Endodermal cell (in vitro differentiated cells): ENCODE results near the gene COG2. TPM values are rescaled to one million over a fixed set of nuclear protein-coding genes. Genes with fewer than 3 reads are reported as not detected.

Experiments used
- DNase-seq: peaks from one replicate; pipeline ENCODE4 v3.0.0-alpha.2; 2017
- H3K27ac ChIP-seq: 2 replicates; pipeline ENCODE4 v1.5.1; 2013; ENCODE audit warnings: mild to moderate bottlenecking, low read depth, low read length, moderate library complexity
- H3K27me3 ChIP-seq: 2 replicates; pipeline ENCODE4 v1.6.1; 2013; ENCODE audit warnings: mild to moderate bottlenecking, low read length, moderate library complexity; ENCODE audit not compliant: insufficient read depth, control insufficient read depth, poor library complexity, severe bottlenecking
- H3K36me3 ChIP-seq: 2 replicates; pipeline ENCODE4 v1.7.0; 2013; ENCODE audit warnings: mild to moderate bottlenecking, low read length, moderate library complexity; ENCODE audit not compliant: control insufficient read depth, insufficient read depth
- H3K4me1 ChIP-seq: one replicate; pipeline ENCODE4 v1.7.0; 2013; ENCODE audit warnings: low read length; ENCODE audit not compliant: control insufficient read depth, insufficient read depth
- H3K4me3 ChIP-seq: 2 replicates; pipeline ENCODE4 v1.5.1; 2013; ENCODE audit warnings: mild to moderate bottlenecking, low read length, moderate library complexity
- H3K9ac ChIP-seq: 2 replicates; pipeline ENCODE4 v1.6.1; 2013; ENCODE audit warnings: mild to moderate bottlenecking, low read length, moderate library complexity; ENCODE audit not compliant: poor library complexity, severe bottlenecking; ENCODE audit errors: extremely low read depth
- H3K9me3 ChIP-seq: 2 replicates; pipeline ENCODE4 v1.6.1; 2013; ENCODE audit warnings: mild to moderate bottlenecking, low read length, moderate library complexity; ENCODE audit not compliant: control insufficient read depth
- H3K27ac Mint-ChIP-seq: 2 replicates; pipeline ENCODE4 v1.8.0; 2020; ENCODE audit warnings: mixed read lengths
- H3K27me3 Mint-ChIP-seq: 2 replicates; pipeline ENCODE4 v1.8.0; 2021; ENCODE audit warnings: mild to moderate bottlenecking, mixed read lengths; ENCODE audit not compliant: insufficient read depth
- H3K36me3 Mint-ChIP-seq: 2 replicates; pipeline ENCODE4 v1.8.0; 2020; ENCODE audit warnings: low read depth, mixed read lengths
- H3K4me1 Mint-ChIP-seq: 2 replicates; pipeline ENCODE4 v1.8.0; 2020; ENCODE audit warnings: mixed read lengths
- H3K4me3 Mint-ChIP-seq: 2 replicates; pipeline ENCODE4 v1.8.0; 2020; ENCODE audit warnings: mild to moderate bottlenecking, moderate library complexity, mixed read lengths
- H3K9me3 Mint-ChIP-seq: 2 replicates; pipeline ENCODE4 v1.8.0; 2020; ENCODE audit warnings: mild to moderate bottlenecking, mixed read lengths
- CTCF ChIP-seq: fragments of 200-600 bp; sonication (generic); conservative IDR thresholded peaks from 2 replicates; pipeline ENCODE4 v1.5.0; 2021; ENCODE audit warnings: antibody characterized with exemption, mild to moderate bottlenecking
- WGBS, 2 experiments: methylation state at CpG; one replicate each; pipeline versions ENCODE4 v1.1.5 to v1.1.7; 2013; ENCODE audit warnings: missing lambda C conversion rate in 2 of 2, mixed read lengths in 1 of 2; ENCODE audit not compliant: insufficient coverage in 1 of 2, insufficient read length in 1 of 2; 5-methylcytosine and 5-hydroxymethylcytosine counted together
- total RNA-seq, 2 donors: library from RNA; stranded (reverse); fragmentation: NEBNext Ultra II Directional in 1 of 2; extraction: Animal tissue kit (Norgen Biotek cat#: 25700) in 1 of 2; gene quantifications; 2 replicates in 1 of 2; 3 replicates in 1 of 2; pipeline ENCODE4 v1.2.1, GENCODE V29; 2021

The COG2 gene
- total RNA-seq, 2 donors from 2014 or later: 26.1 to 29.7 TPM

- Histone ChIP-seq H3K9ac (no peak overlapping the region), H3K36me3 (no peaks in the 10 kb centered on the region), H3K9me3 (peaks cover 10% of the 10 kb centered on the region), H3K27ac (no peak overlapping the region), H3K27me3 (no peaks in the 10 kb centered on the region), H3K4me3 (no peak overlapping the region), H3K4me1 (peaks cover 4% of the 10 kb centered on the region)
- peaks cover 9% of the 10 kb centered on the region for H3K4me1 Mint-ChIP-seq
- TF ChIP-seq CTCF: no peak
- 82 to 86% methylated on average over 2 to 3 of the region's 4 CpGs for WGBS, 2 experiments
- H3K4me3 Mint-ChIP-seq: no peak overlapping the region
- DNase-seq: no peak
- H3K27ac Mint-ChIP-seq: no peak overlapping the region
- peaks cover 2% of the 10 kb centered on the region for H3K27me3 Mint-ChIP-seq
- no peaks in the 10 kb centered on the region for H3K36me3 Mint-ChIP-seq
- peaks cover 2% of the 10 kb centered on the region for H3K9me3 Mint-ChIP-seq
These were observed 20.1 kb upstream of the COG2 start for GRCh38 chr1:230622151-230622550.

GRCh38 chr1:230624097-230624713 is 18.1 kb upstream of the COG2 start:
- Histone ChIP-seq H3K9me3 (peaks cover 10% of the 10 kb centered on the region), H3K27ac (no peak overlapping the region), H3K4me3 (no peak overlapping the region), H3K9ac (no peak overlapping the region), H3K4me1 (peaks cover 4% of the 10 kb centered on the region), H3K36me3 (no peaks in the 10 kb centered on the region), H3K27me3 (no peaks in the 10 kb centered on the region)
- H3K36me3 Mint-ChIP-seq: no peaks in the 10 kb centered on the region
- peaks cover 9% of the 10 kb centered on the region for H3K4me1 Mint-ChIP-seq
- WGBS, 2 experiments: 91 to 95% methylated on average over 16 to 19 of the region's 19 CpGs
- peaks cover 2% of the 10 kb centered on the region for H3K27me3 Mint-ChIP-seq
- no peak for TF ChIP-seq CTCF
- no peak overlapping the region for H3K4me3 Mint-ChIP-seq
- H3K27ac Mint-ChIP-seq: no peak overlapping the region
- DNase-seq: no peak
- H3K9me3 Mint-ChIP-seq: peaks cover 2% of the 10 kb centered on the region

- H3K9me3 Mint-ChIP-seq: no peaks in the 10 kb centered on the region
- no peaks in the 10 kb centered on the region for H3K9me3 ChIP-seq
These were observed 16.0 kb upstream of the COG2 start for GRCh38 chr1:230626232-230626631.

More at GRCh38 chr1:230626232-230626631, 16.0 kb upstream of the COG2 start:
- Histone ChIP-seq H3K4me3 (no peak overlapping the region), H3K9ac (no peak overlapping the region), H3K36me3 (no peaks in the 10 kb centered on the region), H3K27ac (no peak overlapping the region), H3K4me1 (peaks cover 4% of the 10 kb centered on the region), H3K27me3 (no peaks in the 10 kb centered on the region)
- Mint-ChIP-seq H3K4me3 (no peak overlapping the region), H3K27me3 (no peaks in the 10 kb centered on the region), H3K4me1 (peaks cover 9% of the 10 kb centered on the region), H3K27ac (no peak overlapping the region), H3K36me3 (no peaks in the 10 kb centered on the region)
- TF ChIP-seq CTCF: no peak
- WGBS, 2 experiments: 86% methylated on average over 2 of the region's 2 CpGs; no CpG with 5 or more reads in 1 of the 2 experiments
- no peak for DNase-seq
